ENCODE measurements around the gene FBP1.

Gene FBP1

DNA sequence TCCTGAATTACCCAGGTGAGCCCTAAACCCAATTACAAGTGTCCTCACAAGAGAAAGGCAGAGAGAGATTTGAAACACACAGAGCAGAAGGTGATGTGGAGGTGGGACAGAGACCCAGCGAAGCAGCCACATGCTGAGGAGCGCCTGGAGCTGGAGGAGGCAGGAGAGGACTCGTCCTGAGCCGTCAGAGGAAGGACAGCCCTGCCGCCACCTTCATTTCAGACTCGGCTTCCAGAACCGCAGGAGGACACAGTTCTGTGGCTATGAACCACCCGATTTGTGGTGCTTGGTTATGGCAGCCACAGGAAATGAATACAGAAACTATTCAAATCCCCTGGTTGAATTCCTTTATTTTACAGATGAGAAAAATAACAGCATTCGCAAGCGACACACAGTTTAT lies 16.4 kb upstream of the FBP1 start:
- DNase-seq, result no peak

DNA sequence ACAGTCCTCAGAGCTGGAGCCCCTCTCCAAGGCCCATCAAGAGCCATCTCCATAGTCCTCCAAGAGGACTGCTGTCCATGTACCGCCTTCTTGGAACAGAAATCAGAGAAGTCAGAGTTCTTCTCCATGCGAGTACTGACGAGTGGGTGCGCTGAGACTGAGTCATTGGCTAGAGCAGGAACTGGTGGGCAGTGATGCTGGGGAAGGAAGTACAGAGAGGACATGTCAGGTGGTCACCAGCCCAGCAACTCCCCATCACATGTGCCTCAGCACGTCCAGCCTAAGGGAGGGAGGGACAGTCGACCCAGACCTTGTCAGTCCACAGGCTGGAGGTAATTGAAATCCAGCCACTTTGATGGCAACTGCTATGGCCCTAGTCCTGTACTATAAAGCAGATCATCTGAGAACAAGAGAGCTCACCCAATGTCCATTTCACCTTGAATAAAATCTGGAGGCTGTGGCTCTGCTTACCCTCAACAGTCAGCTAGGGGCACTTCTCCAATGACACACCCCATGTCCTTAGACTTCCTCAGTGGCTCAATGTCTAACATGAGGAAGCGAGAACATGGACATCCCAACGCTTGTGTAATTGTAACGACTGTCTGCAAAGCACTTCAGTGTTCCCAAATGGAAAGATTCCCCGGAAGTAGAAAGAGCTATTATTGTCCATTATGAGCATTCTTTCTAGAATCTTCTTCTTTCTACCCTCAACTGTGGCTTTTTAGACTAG lies 15.0 kb upstream of the FBP1 start:
- DNase-seq, result no peak

DNA sequence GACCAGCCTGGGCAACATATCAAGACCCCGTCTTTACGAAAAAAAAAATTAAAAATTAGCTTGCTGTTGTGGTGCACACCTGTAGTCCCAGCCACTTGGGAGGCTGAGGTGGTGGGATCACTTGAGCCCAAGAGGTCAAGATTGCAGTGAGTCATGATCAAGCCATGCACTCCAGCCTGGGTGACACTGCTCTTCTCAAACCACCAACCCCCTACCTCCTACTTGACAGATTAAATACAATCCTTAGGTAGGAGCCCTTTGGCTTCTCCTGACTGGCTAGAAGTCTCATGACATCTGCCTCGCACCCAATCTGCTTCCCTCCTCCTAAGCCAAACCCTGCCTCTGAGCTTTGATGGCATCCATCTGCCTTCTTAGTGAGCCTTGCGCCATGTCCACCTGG lies 11.6 kb upstream of the FBP1 start:
- no peak for DNase-seq

DNA sequence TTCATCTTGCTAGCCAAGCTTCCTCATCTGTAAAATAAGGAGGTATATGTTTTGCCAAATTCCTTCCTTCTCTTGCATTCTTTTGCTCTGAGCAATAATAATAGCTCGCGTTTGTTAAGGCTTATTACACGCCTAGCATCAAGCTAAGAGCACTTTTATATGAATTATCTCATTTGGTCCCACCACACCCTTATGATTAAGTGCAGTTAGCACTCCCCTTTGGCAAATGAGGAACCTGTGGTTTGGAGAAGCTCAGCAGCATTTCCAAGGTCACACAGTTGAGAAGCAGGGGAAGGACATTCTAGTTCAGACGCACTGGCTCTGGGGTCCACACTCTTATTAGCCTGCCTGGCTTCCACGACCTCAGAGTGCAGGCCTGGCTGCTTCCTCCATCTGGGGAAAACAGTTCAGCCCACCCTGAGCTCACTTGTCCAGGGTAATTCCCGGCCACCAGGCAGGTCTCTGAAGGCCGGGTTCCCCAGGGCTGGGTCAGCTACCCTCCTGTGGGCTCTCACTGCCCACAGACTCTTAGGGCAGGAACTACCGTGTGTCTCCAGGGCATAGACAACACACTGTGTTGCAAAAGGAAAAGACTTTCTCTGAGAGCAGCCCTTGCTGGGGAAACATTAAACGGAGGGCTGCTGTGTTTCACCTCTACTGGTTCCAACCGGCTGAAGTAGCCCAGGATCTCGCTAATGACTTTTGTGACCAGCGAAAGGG lies 9.9 kb upstream of the FBP1 start:
- no peak for DNase-seq

DNA sequence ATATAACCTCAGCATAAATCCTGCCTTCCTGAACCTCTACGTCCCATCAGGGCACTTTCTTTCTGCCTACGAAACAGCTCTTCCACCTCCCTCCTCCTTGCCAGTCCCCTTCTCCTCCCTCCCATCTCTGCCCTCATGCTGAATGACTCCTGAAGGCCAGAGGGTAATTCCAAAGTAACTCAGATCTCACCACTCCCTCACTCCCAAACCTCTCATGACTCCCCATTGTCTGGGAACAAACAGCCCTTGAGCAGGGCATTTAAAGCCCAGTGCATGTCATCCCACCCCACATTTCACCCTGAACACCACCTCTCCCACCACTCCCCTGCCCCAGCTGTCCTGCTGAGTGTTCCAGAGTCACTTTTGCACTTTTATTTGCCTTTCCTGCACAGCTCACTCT lies 8.9 kb upstream of the FBP1 start:
- DNase-seq, result no peak

DNA sequence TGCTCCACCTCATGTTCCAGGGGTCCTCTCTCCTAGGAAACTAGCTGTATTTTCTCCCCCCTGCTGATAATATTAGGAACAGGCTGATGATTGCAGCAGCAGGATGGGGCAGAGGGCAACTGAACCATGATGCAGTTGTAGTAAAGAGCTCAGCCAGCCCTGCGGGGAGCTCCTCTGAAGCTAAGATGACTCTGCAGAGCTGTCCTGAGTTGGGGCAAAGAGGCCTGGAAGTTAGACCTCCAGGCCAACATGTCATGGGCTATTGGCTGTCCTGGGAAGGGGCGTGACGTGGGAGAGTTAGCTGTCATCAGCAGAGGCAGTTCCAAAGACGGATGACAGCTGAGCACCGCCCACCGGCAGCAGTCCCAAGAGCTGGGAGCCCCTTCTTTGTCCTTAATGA lies 6.6 kb upstream of the FBP1 start:
- no peak for DNase-seq

DNA sequence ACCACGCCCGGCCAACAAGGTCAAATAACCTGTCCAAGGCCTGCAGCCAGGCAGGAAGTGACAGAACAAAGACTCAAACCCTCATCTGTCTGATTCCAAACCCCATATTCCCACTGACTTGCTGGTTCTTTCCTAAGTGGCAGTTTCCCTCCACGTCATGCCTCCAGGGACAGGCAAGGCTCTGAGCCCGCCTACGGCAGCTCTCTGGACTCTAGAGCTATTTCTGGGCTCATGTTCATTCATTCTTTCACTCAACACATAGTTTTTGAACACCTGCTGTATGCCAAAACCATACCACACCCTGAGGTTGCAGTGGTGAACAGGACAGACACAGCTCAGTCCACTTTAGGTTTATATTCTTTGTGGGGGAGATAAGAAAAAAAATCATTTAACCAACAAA lies 5.2 kb upstream of the FBP1 start:
- no peak for DNase-seq

DNA sequence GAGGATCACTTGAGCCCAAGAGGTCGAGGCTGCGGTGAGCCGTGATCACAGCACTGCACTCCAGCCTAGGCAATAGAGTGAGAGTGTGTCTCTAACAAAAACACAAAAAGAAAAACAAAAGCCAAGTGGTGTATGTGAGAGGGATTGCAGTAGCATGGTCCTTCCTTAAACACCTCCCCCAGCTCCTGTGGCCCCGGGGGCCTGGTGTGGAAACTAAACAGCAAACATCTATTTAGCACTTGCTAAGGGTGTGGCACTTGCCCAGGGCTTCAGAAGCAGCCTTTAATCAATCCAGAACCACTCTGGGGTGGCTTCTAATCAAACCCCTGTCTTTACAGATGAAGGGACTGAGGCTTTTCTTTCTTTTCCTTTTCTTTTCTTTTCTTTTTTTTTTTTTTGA lies 4.4 kb upstream of the FBP1 start:
- no peak for DNase-seq

DNA sequence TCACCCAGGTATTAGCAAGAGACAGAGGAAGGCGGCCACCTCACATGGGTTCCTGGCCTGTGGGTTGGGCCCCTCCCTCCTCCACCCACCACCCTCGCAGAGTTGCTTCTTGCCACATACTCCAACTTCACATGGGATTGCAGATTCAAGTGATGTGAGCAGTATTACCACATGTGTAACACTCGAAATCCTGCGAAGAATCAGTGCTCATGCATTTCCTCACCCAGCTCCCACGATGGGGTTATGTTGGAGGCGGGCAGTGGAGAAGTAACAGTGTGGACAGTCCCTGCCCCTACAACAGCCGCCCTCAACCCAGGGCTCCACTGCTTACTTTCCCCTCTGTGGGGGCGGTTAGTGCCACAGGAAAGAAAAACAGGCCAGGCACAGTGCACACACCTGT lies 3.9 kb upstream of the FBP1 start:
- DNase-seq, result no peak

DNA sequence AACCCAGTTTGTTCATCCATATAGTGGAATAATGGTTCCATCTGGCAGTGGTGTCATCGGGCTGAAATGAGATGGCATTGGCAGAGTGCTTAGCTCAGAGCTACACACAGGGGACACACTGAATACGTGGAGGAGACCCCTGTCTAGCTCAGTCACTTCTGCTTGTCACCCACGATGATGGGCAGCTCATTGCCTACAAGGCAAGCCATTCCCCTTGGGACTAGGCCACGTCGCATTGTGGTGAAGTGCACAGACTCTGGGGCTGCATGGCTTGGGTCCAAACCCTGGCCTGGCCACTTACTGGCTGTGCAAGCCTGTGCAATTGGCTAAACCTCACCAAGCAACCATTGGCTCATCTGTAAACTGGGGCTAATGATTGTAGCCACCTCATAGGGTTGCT lies 3.2 kb upstream of the FBP1 start:
- no peak for DNase-seq

DNA sequence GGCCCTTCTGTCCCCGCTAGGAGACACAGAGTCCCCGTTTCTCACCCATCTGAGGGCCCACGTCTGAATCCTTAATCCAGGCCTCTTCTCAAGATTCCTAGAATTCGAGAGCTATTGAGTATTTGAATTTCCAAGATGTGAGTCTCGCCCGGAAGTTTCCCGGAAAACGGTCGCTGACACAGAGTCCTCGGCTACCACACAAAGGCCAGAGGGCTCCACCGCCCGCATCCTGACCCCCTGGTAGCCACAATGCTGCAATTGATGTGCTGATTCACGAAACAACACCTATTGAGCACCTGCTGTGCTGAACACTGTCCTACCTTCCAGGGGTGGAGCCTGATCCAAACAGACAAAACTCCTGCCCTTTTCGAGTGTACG lies 670 bp upstream of the FBP1 start:
- no peak for DNase-seq

DNA sequence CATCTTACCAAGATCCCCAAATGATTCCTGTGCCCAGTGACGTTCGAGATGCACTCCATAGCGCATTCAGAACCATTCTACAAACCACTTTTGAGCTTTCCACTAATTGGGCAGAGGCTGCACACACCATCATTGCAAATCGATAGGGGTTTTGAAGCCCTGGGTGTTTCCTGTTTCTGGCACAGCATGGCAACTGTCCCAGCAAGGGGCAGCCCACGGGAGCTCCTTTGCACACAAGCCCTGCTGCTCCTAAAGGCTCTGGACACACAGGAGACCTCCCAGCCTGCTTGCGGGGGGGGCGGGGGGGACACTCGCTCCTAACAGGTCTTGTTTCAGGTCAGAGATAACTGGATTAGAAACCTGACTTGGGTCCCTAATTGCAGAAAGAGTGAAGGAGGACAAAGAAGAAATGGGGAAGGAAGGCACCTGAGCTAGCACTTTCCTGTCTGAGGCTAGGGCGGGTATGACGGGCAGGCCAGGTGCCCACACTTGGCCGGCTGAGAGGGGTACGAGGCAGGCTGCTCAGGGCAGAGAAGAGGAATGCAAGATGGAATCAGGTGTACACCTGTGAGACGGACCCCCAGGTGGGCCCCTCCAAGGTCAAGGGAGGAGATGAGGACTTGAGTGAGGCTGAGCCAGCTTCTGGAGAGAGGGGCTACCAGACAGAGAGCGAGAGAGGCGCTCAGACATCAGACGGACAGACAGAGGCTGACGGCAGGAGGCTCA lies 820 bp downstream of the FBP1 start:
- no peak for DNase-seq

DNA sequence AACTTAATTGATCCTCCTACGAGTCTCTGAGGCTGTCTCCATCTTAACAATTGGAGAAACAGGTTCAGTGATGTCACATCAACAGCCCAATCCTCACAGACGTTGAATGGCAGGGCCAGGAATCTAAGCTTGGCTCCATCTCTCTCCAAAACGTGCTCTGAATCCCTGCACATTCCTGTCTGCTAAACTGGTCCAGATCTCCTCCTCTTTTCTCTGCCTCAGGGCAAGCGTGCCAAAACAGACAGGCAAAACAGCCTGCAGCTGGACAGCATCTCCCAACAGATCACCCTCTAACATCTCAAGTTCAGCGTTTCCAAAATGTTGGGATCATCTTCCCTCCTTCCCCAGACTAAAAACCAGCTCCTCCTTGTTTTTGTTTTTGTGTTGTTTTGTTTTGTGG lies 6.6 kb downstream of the FBP1 start:
- no peak for DNase-seq

DNA sequence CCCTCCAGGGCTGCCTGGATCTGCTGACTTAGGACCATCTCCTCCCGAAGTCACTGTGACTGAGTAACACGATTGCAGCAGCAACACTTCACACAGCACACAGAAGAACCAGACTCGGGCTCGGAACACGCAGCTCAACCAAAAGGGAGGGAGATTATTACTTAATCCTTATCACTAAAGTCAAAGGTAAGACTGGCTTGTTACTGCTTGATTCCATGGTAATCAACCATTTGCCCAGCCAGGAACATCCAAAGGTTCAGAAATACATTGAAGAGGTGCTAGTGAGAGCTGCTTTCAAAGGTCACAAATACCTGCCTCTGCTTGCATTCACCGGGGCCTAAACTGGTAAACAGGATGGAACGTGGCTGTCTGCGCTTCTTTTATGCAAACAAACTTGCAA lies 7.7 kb downstream of the FBP1 start:
- no peak for DNase-seq

DNA sequence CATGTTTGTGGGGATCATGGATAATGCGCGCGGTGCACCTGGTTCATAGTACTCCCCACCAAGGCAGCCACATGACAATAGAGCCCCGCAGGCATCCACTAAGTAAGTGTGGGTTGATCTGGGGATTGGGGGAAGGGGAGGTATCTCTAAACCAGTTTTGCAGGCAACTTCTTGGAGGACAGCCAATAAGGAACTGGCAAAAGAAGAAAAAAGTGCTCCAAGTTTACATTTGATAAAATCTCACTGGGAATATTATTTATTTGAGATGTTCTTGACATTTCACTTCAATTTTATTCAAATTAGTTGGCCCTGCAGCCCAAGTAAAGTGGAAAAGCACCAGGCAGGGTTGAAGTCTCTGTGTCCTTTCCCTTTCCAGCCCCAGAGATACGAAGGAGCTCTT lies 8.5 kb downstream of the FBP1 start:
- no peak for DNase-seq

DNA sequence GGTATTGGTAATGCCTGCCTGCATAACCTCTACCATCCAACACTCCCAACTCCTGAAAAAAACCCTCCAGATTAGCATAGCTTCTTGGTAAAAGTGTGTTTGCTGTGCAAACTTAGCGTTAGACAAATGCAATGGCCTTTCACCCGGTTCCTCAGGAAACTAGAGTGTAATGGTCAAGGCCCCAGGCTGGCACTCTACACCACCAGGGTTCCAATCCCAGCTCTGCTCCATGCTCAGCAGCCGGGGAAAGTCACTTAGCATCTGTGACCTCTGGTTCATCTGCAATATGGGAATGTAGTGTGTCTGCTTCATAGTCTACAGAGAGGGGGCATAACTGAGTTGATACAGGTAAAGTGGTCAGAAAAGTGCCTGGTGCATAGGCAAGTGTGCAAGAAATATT lies 9.0 kb downstream of the FBP1 start:
- DNase-seq, result no peak

DNA sequence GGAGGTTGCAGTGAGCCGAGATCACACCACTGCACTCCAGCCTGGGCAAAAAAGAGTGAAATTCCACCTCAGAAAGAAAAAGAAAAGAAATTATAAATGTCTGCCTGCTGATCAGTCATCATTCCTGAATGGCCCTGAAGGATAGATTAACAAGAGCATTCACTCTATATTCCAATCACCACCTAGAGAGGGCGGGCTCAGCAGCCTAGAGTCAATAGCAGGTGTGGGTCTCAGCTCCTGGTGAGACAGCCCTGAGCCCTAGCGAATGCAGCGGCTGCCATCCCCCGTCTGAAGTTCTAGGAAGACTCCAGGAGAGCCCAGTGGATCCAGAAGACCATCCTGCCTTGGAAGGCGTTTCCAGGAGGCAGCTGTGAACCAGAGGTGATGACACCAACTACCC lies 12.0 kb downstream of the FBP1 start:
- DNase-seq, result no peak

DNA sequence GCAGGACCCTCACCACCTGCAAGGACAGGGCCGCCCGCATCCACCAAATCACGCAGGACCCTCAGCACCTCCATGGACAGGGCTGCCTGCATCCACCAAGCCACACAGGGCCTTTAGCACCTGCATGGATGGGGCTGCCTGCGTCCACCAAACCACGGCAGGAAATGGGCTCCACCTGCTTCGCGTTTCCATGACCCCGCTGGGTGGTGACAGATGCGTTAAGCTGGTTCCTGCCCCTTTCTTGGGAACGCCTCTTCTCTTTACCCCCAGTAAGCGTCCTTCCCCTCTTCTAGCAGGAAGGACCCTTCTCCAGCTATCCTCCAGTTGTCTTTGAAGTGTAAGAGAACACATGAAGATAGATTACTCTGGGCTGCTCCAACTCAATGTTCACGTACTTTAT lies 13.5 kb downstream of the FBP1 start:
- DNase-seq, result no peak

DNA sequence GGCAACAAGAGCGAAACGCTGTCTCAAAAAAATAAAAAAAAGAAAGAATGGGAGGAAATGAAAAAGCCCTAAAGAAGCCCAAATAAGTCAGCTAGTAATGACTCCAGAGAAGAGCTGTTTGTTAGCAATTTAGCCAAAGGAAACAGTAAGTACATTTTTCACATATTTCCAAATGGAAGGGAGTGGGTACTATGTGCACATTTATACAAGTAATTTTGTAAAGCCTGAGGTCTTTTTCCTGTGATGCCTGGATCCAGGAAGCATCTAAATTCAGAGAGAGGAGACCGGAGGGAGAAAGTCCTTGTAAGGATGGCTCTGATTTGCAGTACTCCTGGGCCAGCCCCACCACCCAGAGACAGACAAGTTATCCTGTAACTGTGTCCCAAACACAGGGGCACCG lies 14.7 kb downstream of the FBP1 start:
- no peak for DNase-seq

DNA sequence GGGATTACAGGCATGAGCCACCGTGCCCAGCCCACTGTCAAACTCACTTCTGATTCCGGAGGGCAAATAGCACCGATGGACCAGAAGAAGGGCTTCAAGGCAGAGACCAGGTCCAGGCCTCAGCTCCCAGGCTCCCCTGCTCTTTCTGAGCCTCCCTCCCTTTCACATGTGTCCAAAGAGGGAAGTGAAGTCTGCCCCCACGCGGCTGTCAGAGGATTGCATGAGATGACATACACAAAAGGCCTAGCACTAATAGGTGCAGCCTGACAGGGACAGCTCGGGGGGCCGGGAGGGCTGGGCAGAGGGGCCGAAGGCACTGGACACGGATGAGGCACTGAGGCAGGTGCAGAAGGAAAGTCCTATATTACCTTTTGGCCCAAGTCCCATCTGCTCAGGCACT lies 16.1 kb downstream of the FBP1 start:
- peak; percentile 39 for DNase-seq

DNA sequence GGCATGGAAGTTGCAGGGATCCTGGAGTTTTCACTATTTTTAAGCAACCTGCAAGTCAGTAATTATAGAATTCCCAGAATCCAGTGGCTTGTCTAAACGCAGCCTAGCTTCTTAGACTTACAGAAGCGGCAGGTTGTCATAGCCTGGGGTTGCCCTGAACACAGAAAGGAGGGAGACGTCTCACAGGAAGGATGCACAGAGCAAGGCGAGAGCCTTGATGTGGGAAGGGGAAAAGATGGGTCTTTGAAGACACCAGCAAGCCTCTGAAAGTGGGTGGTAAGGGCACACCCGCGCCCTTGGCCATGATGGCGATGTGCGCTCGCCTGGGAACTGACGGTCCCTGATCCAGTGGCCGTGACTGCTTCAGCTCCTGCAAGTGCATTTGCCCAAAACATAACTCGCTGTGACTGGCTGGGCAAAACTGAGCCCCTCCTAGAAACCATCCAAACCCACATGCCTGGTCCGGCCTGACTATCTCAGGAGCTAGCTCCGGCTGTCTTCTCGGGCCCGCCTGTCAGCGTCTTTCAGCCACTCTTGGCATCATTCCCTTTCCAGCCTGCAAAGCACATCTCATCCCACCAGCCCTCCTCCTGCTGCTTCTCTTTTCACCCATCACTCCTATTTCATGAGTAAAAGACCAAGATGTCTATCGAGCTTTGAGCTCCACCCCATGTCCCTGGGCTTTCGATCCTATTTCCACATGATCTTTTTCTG lies 17.1 kb downstream of the FBP1 start:
- DNase-seq, result no peak

DNA sequence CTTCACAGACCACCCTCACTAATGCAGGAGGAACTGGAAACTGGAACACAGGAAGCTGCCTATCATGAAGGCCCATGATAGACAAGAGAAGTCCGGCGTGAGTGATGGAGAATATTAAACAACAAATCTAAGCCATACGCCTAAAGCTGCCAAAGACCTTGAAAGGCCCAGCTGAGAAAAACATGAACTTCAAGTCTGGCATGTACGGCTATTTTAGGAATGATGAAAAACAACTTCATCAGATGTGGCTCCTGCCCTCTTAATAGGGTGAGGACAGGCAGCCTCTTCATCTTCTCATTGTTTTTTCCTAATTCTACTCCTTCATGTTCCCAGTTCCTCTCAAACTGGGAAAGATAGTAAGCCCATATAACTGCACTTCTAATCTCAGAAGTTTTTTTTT lies 20.3 kb downstream of the FBP1 start:
- DNase-seq, result no peak

DNA sequence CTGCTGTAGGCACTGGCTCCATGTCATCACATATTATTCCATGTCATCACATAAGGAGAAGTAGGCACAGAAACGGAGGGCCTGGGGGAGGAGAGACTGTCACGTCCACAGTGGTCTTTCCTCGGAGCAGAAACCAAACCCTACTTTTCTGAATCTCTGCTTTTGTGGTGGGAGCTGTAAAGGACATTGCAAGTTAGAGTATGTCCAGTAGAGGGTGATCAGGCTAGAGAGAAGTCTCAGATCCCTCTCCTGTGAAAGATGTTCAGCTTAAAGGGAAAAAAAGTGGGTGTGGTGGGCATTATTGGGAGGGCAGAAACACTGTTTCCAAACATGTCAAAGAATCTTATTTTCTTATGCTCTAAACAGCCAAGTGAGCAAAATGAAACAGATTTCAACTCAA lies 26.3 kb downstream of the FBP1 start:
- no peak for DNase-seq

DNA sequence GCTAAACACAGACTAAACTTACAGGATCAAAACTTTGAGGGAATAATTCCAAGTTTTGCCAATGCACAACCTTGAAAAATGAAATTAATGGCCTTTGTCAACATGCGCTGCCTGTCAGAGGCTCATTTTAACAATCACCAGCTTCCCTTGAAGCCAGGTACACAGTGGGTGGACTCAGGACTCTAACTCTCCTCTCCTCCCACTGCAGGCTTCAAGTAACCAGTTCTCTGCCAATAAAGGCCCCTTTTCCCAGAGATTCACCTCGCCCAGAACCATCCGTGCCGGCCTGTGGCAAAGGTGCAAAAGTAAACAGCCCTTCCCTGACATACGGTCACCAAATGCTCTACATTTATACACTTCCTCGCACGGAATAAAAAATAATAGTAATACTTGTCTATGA lies 27.2 kb downstream of the FBP1 start:
- no peak for DNase-seq
